Suppressor macrophage treated with lipopolysaccharide for 1 hour (primary cell): ENCODE measurements around the gene OR5AU1.

Source experiments
- DNase-seq, 3 donors: peaks; one replicate each; pipeline ENCODE4 v3.0.0-alpha.2; 2020 to 2022

OR5AU1 gene

GRCh38 chr14:21106498-21107282 lies 49.2 kb downstream of the OR5AU1 start:
- DNase-seq: peak; percentile 74 to 81 (median 80)

- peak; percentile 58 to 79 (median 75) for DNase-seq
Observed at GRCh38 chr14:21106176-21106497, 49.7 kb downstream of the OR5AU1 start.

GRCh38 chr14:21105095-21105494 lies 50.8 kb downstream of the OR5AU1 start:
- DNase-seq: no peak
